K562 (cell line): ENCODE results near the gene ZNF429.
A peak's percentile ranks its signal among the peaks of the same experiment; 100 is the strongest.

Experiments
- CTBP1 ChIP-seq: fragments of 450-650 bp; IDR thresholded peaks from 2 replicates; pipeline ENCODE4 v1.6.1; 2016; ENCODE audit warnings: borderline replicate concordance
- CTCF ChIP-seq, 3 experiments: IDR thresholded peaks in 2 of 3; conservative IDR thresholded peaks in 1 of 3; 2 replicates each; pipeline ENCODE4 v1.5.1; 2011 to 2012; ENCODE audit warnings: low read length in 3 of 3, mild to moderate bottlenecking in 3 of 3, control low read depth in 2 of 3, improper control_type of control experiment in 1 of 3, inconsistent platforms in 1 of 3, low read depth in 1 of 3, mixed read lengths in 1 of 3, moderate library complexity in 1 of 3; ENCODE audit not compliant: insufficient read depth in 2 of 3
- FOXA1 ChIP-seq: fragments of 450-650 bp; IDR thresholded peaks from 2 replicates; pipeline ENCODE4 v1.6.1; 2016; ENCODE audit warnings: mild to moderate bottlenecking, borderline replicate concordance
- FOXM1 ChIP-seq, 2 experiments: fragments of 450-650 bp in 1 of 2; sonication (generic) in 1 of 2; formaldehyde crosslinking in 1 of 2; IDR thresholded peaks; 2 replicates each; pipeline versions ENCODE4 v1.6.1 to v1.9.0; 2017 to 2022; ENCODE audit warnings: low read depth in 2 of 2, mild to moderate bottlenecking in 2 of 2, missing genetic modification reagents in 1 of 2, moderate library complexity in 1 of 2
- MAZ ChIP-seq, 2 experiments: fragments of 450-650 bp in 1 of 2; sonication (generic) in 1 of 2; formaldehyde crosslinking; IDR thresholded peaks in 1 of 2; conservative IDR thresholded peaks in 1 of 2; 2 replicates each; pipeline versions ENCODE4 v1.4.0 to v1.5.0; 2020; ENCODE audit warnings: mild to moderate bottlenecking in 1 of 2, missing genetic modification reagents in 1 of 2
- NFIC ChIP-seq: fragments of 450-650 bp; IDR thresholded peaks from 2 replicates; pipeline ENCODE4 v1.6.1; 2017; ENCODE audit warnings: mild to moderate bottlenecking, inconsistent platforms
- REST ChIP-seq, 2 experiments: fragments of 450-650 bp; formaldehyde crosslinking in 1 of 2; IDR thresholded peaks; 2 replicates each; pipeline versions ENCODE4 v1.4.0 to v1.6.1; 2014 to 2020; ENCODE audit warnings: mild to moderate bottlenecking in 2 of 2, borderline replicate concordance in 1 of 2, low read depth in 1 of 2
- TEAD4 ChIP-seq, 2 experiments: sonication (generic) in 1 of 2; formaldehyde crosslinking in 1 of 2; IDR thresholded peaks; 2 replicates each; pipeline versions ENCODE4 v1.6.1 to v1.8.0; 2012 to 2022; ENCODE audit warnings: borderline replicate concordance in 1 of 2, inconsistent platforms in 1 of 2, low read length in 1 of 2, mild to moderate bottlenecking in 1 of 2, missing genetic modification reagents in 1 of 2
- ZNF24 ChIP-seq: fragments of 450-650 bp; IDR thresholded peaks from 2 replicates; pipeline ENCODE4 v1.6.1; 2016
- TF ChIP-seq, protein P1 (sequence below): fragments of 450-650 bp; IDR thresholded peaks from 2 replicates; pipeline ENCODE4 v1.6.1; 2016; ENCODE audit warnings: borderline replicate concordance

- peak; percentile 58 to 73 (median 60) for TF ChIP-seq CTCF (IDR thresholded peaks at IDR 0.05 in 2 of 3, conservative IDR thresholded peaks at IDR 0.05 in 1 of 3; ENCODE audit: insufficient read depth in 2 of 3, low read depth in 1 of 3, low read length in 3 of 3)
- no peak for TF ChIP-seq ZNF24
- TF ChIP-seq FOXA1 = no peak
- TF ChIP-seq, protein P1, sequence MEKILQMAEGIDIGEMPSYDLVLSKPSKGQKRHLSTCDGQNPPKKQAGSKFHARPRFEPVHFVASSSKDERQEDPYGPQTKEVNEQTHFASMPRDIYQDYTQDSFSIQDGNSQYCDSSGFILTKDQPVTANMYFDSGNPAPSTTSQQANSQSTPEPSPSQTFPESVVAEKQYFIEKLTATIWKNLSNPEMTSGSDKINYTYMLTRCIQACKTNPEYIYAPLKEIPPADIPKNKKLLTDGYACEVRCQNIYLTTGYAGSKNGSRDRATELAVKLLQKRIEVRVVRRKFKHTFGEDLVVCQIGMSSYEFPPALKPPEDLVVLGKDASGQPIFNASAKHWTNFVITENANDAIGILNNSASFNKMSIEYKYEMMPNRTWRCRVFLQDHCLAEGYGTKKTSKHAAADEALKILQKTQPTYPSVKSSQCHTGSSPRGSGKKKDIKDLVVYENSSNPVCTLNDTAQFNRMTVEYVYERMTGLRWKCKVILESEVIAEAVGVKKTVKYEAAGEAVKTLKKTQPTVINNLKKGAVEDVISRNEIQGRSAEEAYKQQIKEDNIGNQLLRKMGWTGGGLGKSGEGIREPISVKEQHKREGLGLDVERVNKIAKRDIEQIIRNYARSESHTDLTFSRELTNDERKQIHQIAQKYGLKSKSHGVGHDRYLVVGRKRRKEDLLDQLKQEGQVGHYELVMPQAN = no peak
- no peak for TF ChIP-seq CTBP1
- no peak for TF ChIP-seq NFIC
- TF ChIP-seq FOXM1 (IDR thresholded peaks at IDR 0.05; ENCODE audit: low read depth) = no peak
- TF ChIP-seq FOXM1 (CRISPR knock-in tag; IDR thresholded peaks at IDR 0.05; ENCODE audit: low read depth) = no peak
- TF ChIP-seq REST (IDR thresholded peaks at IDR 0.05; ENCODE audit: borderline replicate concordance) = peak; percentile 48; the same call in 1 of the 2 replicates
- TF ChIP-seq REST (CRISPR knock-in tag; IDR thresholded peaks at IDR 0.05; ENCODE audit: low read depth) = no peak
- TF ChIP-seq TEAD4 (IDR thresholded peaks at IDR 0.05; ENCODE audit: low read length) = no peak
- no peak for TF ChIP-seq TEAD4 (CRISPR knock-in tag; IDR thresholded peaks at IDR 0.05; ENCODE audit: borderline replicate concordance)
- no peak for TF ChIP-seq MAZ (CRISPR knock-in tag; conservative IDR thresholded peaks at IDR 0.05 in 1 of 2, IDR thresholded peaks at IDR 0.05 in 1 of 2)
These were observed 22.5 kb upstream of the ZNF429 start for GRCh38 chr19:21482863-21483276.
